Left lung (tissue), 14 donors: ENCODE results near the gene ZNF79. TPM values are rescaled to one million over a fixed set of nuclear protein-coding genes. Genes with fewer than 3 reads are reported as not detected.

Experiments used
- ATAC-seq: fragments of 200-7000 bp; cut with Tn5 transposase; one replicate; pipeline ENCODE4 v1.9.1; 2020; ENCODE audit warnings: moderate library complexity
- DNase-seq, 4 donors: peaks; one replicate each; pipeline ENCODE4 v3.0.0-alpha.2; 2013 to 2020
- H3K27ac ChIP-seq, 2 donors: fragments of 200-600 bp; sonication (generic) in 1 of 2; one replicate each; pipeline versions ENCODE4 v1.5.0 to v1.8.0; 2020 to 2021
- H3K27me3 ChIP-seq, 2 donors: fragments of 200-600 bp; sonication (generic) in 1 of 2; one replicate each; pipeline versions ENCODE4 v1.5.0 to v1.8.0; 2020 to 2021
- H3K36me3 ChIP-seq, 2 donors: fragments of 200-600 bp; sonication (generic) in 1 of 2; one replicate each; pipeline versions ENCODE4 v1.5.0 to v1.8.0; 2020 to 2021
- H3K4me1 ChIP-seq, 2 donors: fragments of 200-600 bp; one replicate each; pipeline ENCODE4 v1.8.0; 2021
- H3K4me3 ChIP-seq, 2 donors: fragments of 200-600 bp; sonication (generic) in 1 of 2; one replicate each; pipeline versions ENCODE4 v1.5.0 to v1.8.0; 2020 to 2021; ENCODE audit warnings: mild to moderate bottlenecking in 1 of 2
- H3K9me3 ChIP-seq, 2 donors: fragments of 200-600 bp; sonication (generic) in 1 of 2; one replicate each; pipeline versions ENCODE4 v1.5.0 to v1.8.0; 2020 to 2021
- intact Hi-C, 2 donors: fragments of 100-400 bp; cut with DNase I; formaldehyde crosslinking; loops; one replicate each; pipeline versions ENCODE4 v1.11.2 to v1.14.2; 2022
- long read RNA-seq, 12 donors: library from polyadenylated mRNA in 2 of 12; unstranded in 2 of 12; transcript quantifications; one replicate each; pipeline ENCODE4 v2.0.0 and lab custom pipeline, GENCODE V29; 2019 to 2026
- polyA plus RNA-seq, 6 donors: library from polyadenylated mRNA; unstranded; fragments of 120-200 nt; gene quantifications; one replicate each; pipeline ENCODE4 v1.2.1, GENCODE V29; 2013; ENCODE audit not compliant: insufficient read length in 6 of 6
- total RNA-seq, 2 donors: library from RNA; stranded (reverse); fragmentation: NEBNext Ultra II Directional; extraction: Animal tissue kit (Norgen Biotek cat#: 25700); gene quantifications; one replicate each; pipeline ENCODE4 v1.2.1, GENCODE V29; 2021
- TF ChIP-seq, protein P1 (sequence below), 2 donors: fragments of 200-600 bp; sonication (generic) in 1 of 2; IDR thresholded peaks; one replicate each; pipeline versions ENCODE4 v1.5.0 to v1.8.0; 2021; ENCODE audit warnings: antibody characterized with exemption in 2 of 2
- donor health status: DM: no; HTN: yes; CAD: no.
- donor health status: DM: no; HTN: no; CAD: no.

Gene ZNF79
- total RNA-seq = 1 to 10 TPM; 7.7 to 9.0 TPM
- polyA plus RNA-seq = 1 to 10 TPM; 6.2 to 7.4 (median 6.4) TPM
- long read RNA-seq, donor 1, partial matches to known transcripts = 10,089 of 10,436 reads
- long read RNA-seq, donor 1, other reads (novel, unspliced or antisense) = 344 of 10,436 reads
- long read RNA-seq, donor 2, partial matches to known transcripts = 0 of 2 reads
- long read RNA-seq, donor 2, other reads (novel, unspliced or antisense) = 0 of 2 reads
- long read RNA-seq, donor 3, partial matches to known transcripts = 7,684 of 7,965 reads
- long read RNA-seq, donor 3, other reads (novel, unspliced or antisense) = 278 of 7,965 reads
- long read RNA-seq, donor 4, partial matches to known transcripts = 0 of 5 reads
- long read RNA-seq, donor 4, other reads (novel, unspliced or antisense) = 2 of 5 reads
- long read RNA-seq, donor 5, partial matches to known transcripts = 6,402 of 6,647 reads
- long read RNA-seq, donor 5, other reads (novel, unspliced or antisense) = 242 of 6,647 reads
- long read RNA-seq, donor 6 = 0 reads
- long read RNA-seq, donor 7, partial matches to known transcripts = 9,677 of 9,973 reads
- long read RNA-seq, donor 7, other reads (novel, unspliced or antisense) = 296 of 9,973 reads
- long read RNA-seq, donor 8, partial matches to known transcripts = 8,373 of 8,637 reads
- long read RNA-seq, donor 8, other reads (novel, unspliced or antisense) = 263 of 8,637 reads
- long read RNA-seq, donor 9 = 0 reads
- long read RNA-seq, donor 10, partial matches to known transcripts = 0 of 4 reads
- long read RNA-seq, donor 10, other reads (novel, unspliced or antisense) = 4 of 4 reads
- long read RNA-seq, donor 11, partial matches to known transcripts = 3,872 of 3,974 reads
- long read RNA-seq, donor 11, other reads (novel, unspliced or antisense) = 101 of 3,974 reads
- long read RNA-seq, donor 12, partial matches to known transcripts = 8,294 of 8,642 reads
- long read RNA-seq, donor 12, other reads (novel, unspliced or antisense) = 347 of 8,642 reads

DNA sequence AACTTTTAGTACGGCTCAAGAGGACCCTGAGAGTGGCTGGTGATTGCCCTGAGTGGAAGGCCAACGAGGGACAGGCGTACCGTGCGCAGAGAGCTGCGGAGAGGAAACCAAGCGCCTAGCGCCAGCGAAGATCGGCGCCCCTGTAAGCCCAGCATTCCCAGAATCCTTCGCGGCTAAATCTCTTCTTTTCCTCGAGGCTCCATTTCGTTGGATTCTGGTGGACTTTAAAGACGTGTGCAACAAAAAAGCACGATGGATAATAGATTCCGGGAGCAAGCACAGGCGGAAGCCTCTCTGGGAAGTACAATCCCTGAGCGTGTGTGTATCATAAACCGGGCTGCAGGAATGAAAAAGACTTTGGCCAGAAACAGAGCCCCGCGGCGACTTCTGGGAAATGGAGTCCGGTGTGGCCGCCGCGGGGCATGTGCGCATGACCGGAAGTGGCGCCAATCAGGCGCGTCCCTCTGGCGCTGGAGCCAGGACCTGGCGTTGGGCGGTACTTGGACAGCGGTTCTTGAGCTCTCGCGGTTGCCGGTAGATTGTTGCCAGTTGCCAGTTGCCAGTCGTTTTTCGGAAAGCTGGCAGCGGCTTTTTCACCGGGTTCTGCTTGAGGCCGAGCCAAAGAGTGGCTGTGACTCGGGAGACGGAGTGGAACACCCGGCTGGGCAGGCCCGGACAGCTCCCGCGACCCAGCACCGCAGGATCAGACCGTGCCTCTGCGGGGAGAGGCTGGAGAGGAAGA is at the start of gene ZNF79:
ZNF79 (plus strand) TSS at position 449 of the 742 bp plus-strand sequence. CDS start 406 bp downstream, outside the sequence.
- Histone ChIP-seq H3K27me3 (no peaks in the 10 kb centered on the region), H3K27ac (peak within 1 kb of the TSS; percentile 87 to 89), H3K4me1 (peaks cover 20 to 46% of the 10 kb centered on the region in 2 donors), H3K9me3 (no peaks in the 10 kb centered on the region), H3K36me3 (peaks cover 0 to 9% of the 10 kb centered on the region in 2 donors), H3K4me3 (peak within 1 kb of the TSS; percentile 68 to 90)
- ATAC-seq (peak; percentile 97), DNase-seq (peak; percentile 94 to 97 (median 96))
- intact Hi-C loops = no loop called here
- TF ChIP-seq, protein P1, sequence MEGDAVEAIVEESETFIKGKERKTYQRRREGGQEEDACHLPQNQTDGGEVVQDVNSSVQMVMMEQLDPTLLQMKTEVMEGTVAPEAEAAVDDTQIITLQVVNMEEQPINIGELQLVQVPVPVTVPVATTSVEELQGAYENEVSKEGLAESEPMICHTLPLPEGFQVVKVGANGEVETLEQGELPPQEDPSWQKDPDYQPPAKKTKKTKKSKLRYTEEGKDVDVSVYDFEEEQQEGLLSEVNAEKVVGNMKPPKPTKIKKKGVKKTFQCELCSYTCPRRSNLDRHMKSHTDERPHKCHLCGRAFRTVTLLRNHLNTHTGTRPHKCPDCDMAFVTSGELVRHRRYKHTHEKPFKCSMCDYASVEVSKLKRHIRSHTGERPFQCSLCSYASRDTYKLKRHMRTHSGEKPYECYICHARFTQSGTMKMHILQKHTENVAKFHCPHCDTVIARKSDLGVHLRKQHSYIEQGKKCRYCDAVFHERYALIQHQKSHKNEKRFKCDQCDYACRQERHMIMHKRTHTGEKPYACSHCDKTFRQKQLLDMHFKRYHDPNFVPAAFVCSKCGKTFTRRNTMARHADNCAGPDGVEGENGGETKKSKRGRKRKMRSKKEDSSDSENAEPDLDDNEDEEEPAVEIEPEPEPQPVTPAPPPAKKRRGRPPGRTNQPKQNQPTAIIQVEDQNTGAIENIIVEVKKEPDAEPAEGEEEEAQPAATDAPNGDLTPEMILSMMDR (IDR thresholded peaks at IDR 0.05) = no peak

DNA sequence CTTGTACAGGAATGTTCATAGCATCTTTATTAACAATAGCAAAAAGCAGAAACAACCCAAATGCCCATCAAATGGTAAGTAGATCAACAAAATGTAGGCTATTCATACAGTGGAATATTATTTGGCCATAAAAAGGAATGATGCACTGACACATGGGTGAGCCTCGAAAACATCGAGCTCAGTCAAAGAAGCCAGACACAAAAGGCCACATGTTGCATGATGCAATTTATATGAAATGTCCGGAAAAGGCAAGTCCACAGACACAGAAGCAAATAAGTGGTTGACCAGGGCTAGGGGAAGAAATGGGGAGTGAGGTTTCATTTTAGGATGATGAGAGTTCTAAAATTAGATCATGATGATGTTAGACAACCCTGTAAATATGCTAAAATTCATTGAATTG is 43.7 kb upstream of the ZNF79 start:
- ATAC-seq = no peak
- Histone ChIP-seq H3K9me3 (peaks cover 0 to 6% of the 10 kb centered on the region in 2 donors), H3K27ac (no peak overlapping the region), H3K4me3 (no peak overlapping the region), H3K4me1 (no peaks in the 10 kb centered on the region), H3K27me3 (no peaks in the 10 kb centered on the region), H3K36me3 (no peaks in the 10 kb centered on the region)
- no peak for DNase-seq
- TF ChIP-seq, protein P1 (IDR thresholded peaks at IDR 0.05) = no peak
- intact Hi-C loops = no loop called here

DNA sequence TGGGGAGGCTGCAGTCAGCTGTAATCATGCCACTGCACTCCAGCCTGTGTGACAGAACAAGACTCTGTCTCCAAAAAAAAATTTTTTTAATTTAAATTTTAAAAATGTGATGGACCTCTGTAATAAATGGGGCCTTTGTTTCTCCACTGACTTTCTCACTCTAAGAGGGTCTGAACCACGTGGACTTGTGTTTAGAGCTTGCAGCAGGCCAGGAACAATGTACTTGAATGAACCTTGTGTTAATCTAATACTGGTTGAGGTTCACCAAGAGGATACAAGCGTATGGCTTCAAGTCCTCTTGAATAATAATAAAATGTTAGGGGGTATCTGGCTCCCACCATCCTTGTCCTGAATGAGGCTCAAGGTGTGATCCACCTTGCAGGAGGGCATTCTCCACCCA is 41.6 kb upstream of the ZNF79 start:
- intact Hi-C loops = no loop called here
- ATAC-seq = no peak
- H3K27me3 ChIP-seq = no peaks in the 10 kb centered on the region
- no peak overlapping the region for H3K27ac ChIP-seq
- peaks cover 0 to 6% of the 10 kb centered on the region in 2 donors for H3K9me3 ChIP-seq
- H3K36me3 ChIP-seq = no peaks in the 10 kb centered on the region
- DNase-seq = no peak
- H3K4me3 ChIP-seq = no peak overlapping the region
- TF ChIP-seq, protein P1 (IDR thresholded peaks at IDR 0.05) = no peak
- H3K4me1 ChIP-seq = no peaks in the 10 kb centered on the region

DNA sequence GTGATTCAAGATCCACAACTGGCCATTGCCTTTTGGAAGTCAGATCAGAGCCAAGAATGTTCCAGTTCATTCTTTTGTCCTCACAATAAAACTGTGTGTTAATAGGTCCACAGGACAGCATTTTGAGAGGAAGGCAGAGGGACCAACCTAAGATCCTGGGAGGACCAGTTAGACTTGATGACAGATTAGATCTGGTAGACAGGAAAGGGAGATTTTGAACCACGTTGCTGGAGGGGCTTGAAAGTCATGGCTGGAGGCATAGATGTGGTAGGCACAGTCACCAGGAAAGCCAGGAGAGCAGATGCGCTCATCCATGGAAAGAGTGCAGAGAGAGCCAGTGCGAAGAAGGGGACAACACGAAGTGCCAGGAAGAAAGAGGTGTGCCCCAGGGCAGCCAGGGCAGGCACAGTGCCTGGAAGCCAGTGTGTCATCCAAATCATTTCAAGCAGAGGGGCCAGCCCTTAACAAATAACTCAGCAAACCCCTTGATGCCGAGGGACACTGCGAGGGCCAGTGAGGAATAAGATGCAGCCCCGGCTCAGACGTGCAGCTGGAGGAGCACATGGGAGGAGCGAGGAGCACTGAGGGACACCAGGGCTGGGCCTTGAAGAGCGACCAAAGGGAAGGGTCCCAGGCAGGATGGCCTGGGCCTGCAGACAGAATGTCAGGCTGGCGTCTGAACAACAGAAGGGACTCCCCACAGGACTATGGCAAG is 40.0 kb upstream of the ZNF79 start:
- Histone ChIP-seq H3K4me3 (no peak overlapping the region), H3K36me3 (no peaks in the 10 kb centered on the region)
- TF ChIP-seq, protein P1 (IDR thresholded peaks at IDR 0.05) = no peak

More for the DNA sequence above, 40.0 kb upstream of the ZNF79 start:
- ATAC-seq (no peak), DNase-seq (no peak)
- intact Hi-C loops = no loop called here
- H3K27ac ChIP-seq = no peak overlapping the region
- peaks cover 4 to 14% of the 10 kb centered on the region in 2 donors for H3K4me1 ChIP-seq
- no peaks in the 10 kb centered on the region for H3K27me3 ChIP-seq
- H3K9me3 ChIP-seq = peaks cover 0 to 1% of the 10 kb centered on the region in 2 donors
